AG10803 (cell line): ENCODE measurements around the gene RBMS3.

Source experiments
- DNase-seq: peaks from one replicate; pipeline ENCODE4 v3.0.0; 2010; ENCODE audit warnings: low read depth
- H3K4me3 ChIP-seq: 2 replicates; pipeline ENCODE4 v1.5.1; 2011; ENCODE audit warnings: mild to moderate bottlenecking, low read length, control low read depth
- CTCF ChIP-seq: conservative IDR thresholded peaks from 2 replicates; pipeline ENCODE4 v1.5.1; 2011; ENCODE audit warnings: mild to moderate bottlenecking, low read length, control low read depth, inconsistent platforms

The RBMS3 gene

DNA sequence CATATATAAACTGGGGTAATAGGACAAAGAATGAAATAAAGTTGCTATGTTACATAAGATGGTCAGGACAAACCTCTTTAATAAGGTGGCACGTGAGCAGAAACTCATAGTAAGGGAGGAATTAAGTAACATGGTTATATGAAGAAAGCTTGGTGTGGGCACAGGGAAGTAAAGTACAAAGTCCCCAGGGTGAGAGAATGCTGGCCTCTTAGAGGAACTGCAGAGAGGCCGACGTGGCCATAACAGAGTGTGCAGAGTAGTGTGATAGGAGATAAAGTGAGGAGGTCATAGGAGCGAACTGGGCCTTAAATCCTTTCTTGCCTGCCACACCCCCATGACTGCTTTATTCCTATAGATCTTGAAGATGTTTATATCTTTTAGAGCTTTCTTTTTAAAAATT lies 17.4 kb upstream of the RBMS3 start:
- TF ChIP-seq CTCF = no peak
- DNase-seq = no peak
- H3K4me3 ChIP-seq = no peak overlapping the region

DNA sequence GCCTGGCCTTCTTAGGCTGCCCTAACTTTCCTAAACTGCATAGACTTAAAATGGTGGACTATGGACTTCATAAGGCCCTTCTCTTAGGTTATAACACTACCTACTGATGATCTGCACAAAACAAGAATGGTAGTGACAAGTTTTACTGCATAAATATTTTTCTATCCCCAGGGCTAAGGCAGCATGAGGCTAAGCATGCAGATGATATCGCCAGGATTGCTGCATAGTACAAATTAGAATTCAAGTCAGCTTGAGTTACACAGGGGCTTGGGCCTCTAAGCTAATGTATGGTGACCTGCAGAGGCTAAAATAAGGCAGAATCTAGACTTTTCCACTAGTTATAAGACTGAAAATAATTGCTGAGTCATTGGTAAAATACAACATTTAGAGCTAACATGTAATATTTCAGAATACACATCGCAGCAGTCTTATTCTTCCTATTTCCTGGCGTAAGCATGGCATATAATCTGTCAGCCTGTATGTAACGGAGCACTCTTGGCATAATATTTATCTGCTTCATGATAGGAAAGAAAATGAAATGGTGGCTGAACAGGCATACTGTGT lies 15.3 kb upstream of the RBMS3 start:
- no peak overlapping the region for H3K4me3 ChIP-seq
- no peak for DNase-seq
- TF ChIP-seq CTCF = no peak

- TF ChIP-seq CTCF = no peak
- no peak overlapping the region for H3K4me3 ChIP-seq
- no peak for DNase-seq
These were observed 13.6 kb upstream of the RBMS3 start for GRCh38 chr3:29267226-29267625.

DNA sequence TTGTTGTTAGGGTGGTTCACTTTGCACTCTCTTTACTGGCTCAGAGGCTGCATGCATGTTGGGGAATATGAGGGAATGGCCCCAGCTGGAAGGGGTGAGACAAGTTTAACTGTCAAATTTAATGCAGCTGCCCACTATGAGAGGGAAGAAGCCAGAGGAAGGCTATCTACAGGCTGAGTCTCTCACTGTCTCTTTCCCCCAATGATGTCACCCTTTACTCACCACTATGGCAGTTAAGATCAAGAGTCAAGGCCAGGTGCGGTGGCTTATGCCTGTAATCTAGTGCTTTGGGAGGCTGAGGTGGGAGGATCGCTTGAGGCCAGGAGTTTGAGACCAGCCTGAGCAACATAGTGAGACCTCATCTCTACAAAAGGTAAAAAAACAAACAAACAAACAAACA lies 12.2 kb upstream of the RBMS3 start:
- TF ChIP-seq CTCF = no peak
- H3K4me3 ChIP-seq = no peak overlapping the region
- no peak for DNase-seq

- TF ChIP-seq CTCF = no peak
- DNase-seq = no peak
- H3K4me3 ChIP-seq = no peak overlapping the region
These were observed 10.1 kb upstream of the RBMS3 start for GRCh38 chr3:29270752-29271151.

GRCh38 chr3:29271475-29271874 lies 9.4 kb upstream of the RBMS3 start:
- TF ChIP-seq CTCF = no peak
- no peak for DNase-seq
- H3K4me3 ChIP-seq = no peak overlapping the region

DNA sequence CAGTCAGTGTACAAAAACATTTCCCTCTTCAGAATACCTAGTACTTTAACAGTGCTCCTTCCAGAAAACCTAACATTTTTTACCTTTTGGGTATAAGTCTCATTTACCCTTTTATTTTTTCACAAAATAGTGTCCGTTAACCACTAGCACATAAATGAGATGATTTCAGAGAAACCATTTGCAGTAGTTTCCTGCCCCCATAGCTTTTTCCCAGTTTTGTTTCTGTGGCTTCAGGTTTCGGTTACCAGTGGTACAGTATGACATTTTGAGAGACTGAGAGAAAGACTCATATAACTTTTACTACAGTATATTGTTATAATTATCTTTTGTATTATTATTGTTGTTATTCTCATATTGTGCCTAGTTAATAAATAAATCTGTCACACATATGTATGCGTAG lies 6.2 kb upstream of the RBMS3 start:
- no peak for TF ChIP-seq CTCF
- H3K4me3 ChIP-seq = no peak overlapping the region
- no peak for DNase-seq
